Central memory CD4-positive, alpha-beta T cell (primary cell): Measurements from ENCODE around the gene SMIM1.

ENCODE experiments used
- DNase-seq: peaks from one replicate; pipeline ENCODE4 v3.0.0; 2022

The SMIM1 gene

GRCh38 chr1:3822421-3822820 is 49.9 kb downstream of the SMIM1 start:
- DNase-seq: no peak

GRCh38 chr1:3824650-3825049 is 52.1 kb downstream of the SMIM1 start:
- no peak for DNase-seq

- no peak for DNase-seq
Observed at GRCh38 chr1:3825356-3825755, 52.8 kb downstream of the SMIM1 start.
